ENCODE results near the gene TGM3. TPM values are rescaled to one million over a fixed set of nuclear protein-coding genes. Genes with fewer than 3 reads are reported as not detected.

TGM3 gene
- total RNA-seq, 2 experiments from 2014 or later = not detected

- ATAC-seq (no peak), DNase-seq (no peak)
- H3K27me3 Mint-ChIP-seq = peaks cover 26% of the 10 kb centered on the region
- no peak overlapping the region for H3K27ac Mint-ChIP-seq
- no peaks in the 10 kb centered on the region for H3K36me3 Mint-ChIP-seq
- no peak overlapping the region for H3K4me3 Mint-ChIP-seq
- H3K4me1 Mint-ChIP-seq = no peaks in the 10 kb centered on the region
- CTCF ChIA-PET = no interaction called here
- H3K9me3 Mint-ChIP-seq (ENCODE audit: low read depth) = no peaks in the 10 kb centered on the region
Measured at GRCh38 chr20:2326046-2326445, 30.2 kb downstream of the TGM3 start.

GRCh38 chr20:2327620-2328555 lies 32.1 kb downstream of the TGM3 start:
- Mint-ChIP-seq H3K27ac (no peak overlapping the region), H3K4me3 (no peak overlapping the region), H3K36me3 (no peaks in the 10 kb centered on the region), H3K4me1 (no peaks in the 10 kb centered on the region), H3K27me3 (peaks cover 21% of the 10 kb centered on the region), H3K9me3 (ENCODE audit: low read depth) (no peaks in the 10 kb centered on the region)
- DNase-seq (no peak), ATAC-seq (no peak)
- CTCF ChIA-PET = no interaction called here

GRCh38 chr20:2329286-2329685 lies 33.5 kb downstream of the TGM3 start:
- ATAC-seq = no peak
- DNase-seq = no peak
- Mint-ChIP-seq H3K27me3 (peaks cover 12% of the 10 kb centered on the region), H3K27ac (no peak overlapping the region), H3K4me3 (no peak overlapping the region), H3K36me3 (no peaks in the 10 kb centered on the region), H3K4me1 (no peaks in the 10 kb centered on the region), H3K9me3 (ENCODE audit: low read depth) (no peaks in the 10 kb centered on the region)
- CTCF ChIA-PET = no interaction called here

GRCh38 chr20:2330090-2330695 lies 34.4 kb downstream of the TGM3 start:
- Mint-ChIP-seq H3K4me3 (no peak overlapping the region), H3K4me1 (no peaks in the 10 kb centered on the region), H3K27me3 (peaks cover 4% of the 10 kb centered on the region), H3K27ac (no peak overlapping the region), H3K36me3 (no peaks in the 10 kb centered on the region), H3K9me3 (ENCODE audit: low read depth) (no peaks in the 10 kb centered on the region)
- CTCF ChIA-PET = no interaction called here
- ATAC-seq (no peak), DNase-seq (no peak)

GRCh38 chr20:2331106-2331505 lies 35.3 kb downstream of the TGM3 start:
- no peak overlapping the region for H3K27ac Mint-ChIP-seq
- H3K4me1 Mint-ChIP-seq = no peaks in the 10 kb centered on the region
- H3K4me3 Mint-ChIP-seq = no peak overlapping the region
- CTCF ChIA-PET = no interaction called here
- ATAC-seq = no peak
- peaks cover 3% of the 10 kb centered on the region for H3K27me3 Mint-ChIP-seq
- H3K9me3 Mint-ChIP-seq (ENCODE audit: low read depth) = no peaks in the 10 kb centered on the region
- no peak for DNase-seq
- no peaks in the 10 kb centered on the region for H3K36me3 Mint-ChIP-seq

- Mint-ChIP-seq H3K27me3 (peaks cover 3% of the 10 kb centered on the region), H3K4me1 (no peaks in the 10 kb centered on the region), H3K9me3 (ENCODE audit: low read depth) (no peaks in the 10 kb centered on the region), H3K4me3 (no peak overlapping the region), H3K27ac (no peak overlapping the region), H3K36me3 (no peaks in the 10 kb centered on the region)
- DNase-seq = no peak
- ATAC-seq = no peak
- CTCF ChIA-PET = interaction anchor here (0.8 kb wide), 1 partner anchor 125 kb away, joined by 3 read pairs; no protein-coding TSS in a partner anchor
Measured at GRCh38 chr20:2331901-2332565, 36.2 kb downstream of the TGM3 start.

- Mint-ChIP-seq H3K4me1 (no peaks in the 10 kb centered on the region), H3K27ac (no peak overlapping the region), H3K9me3 (ENCODE audit: low read depth) (no peaks in the 10 kb centered on the region), H3K36me3 (no peaks in the 10 kb centered on the region), H3K27me3 (peaks cover 5% of the 10 kb centered on the region), H3K4me3 (no peak overlapping the region)
- CTCF ChIA-PET = no interaction called here
- DNase-seq = no peak
- no peak for ATAC-seq
Measured at GRCh38 chr20:2332711-2333110, 36.9 kb downstream of the TGM3 start.

GRCh38 chr20:2333821-2334220 lies 38.0 kb downstream of the TGM3 start:
- DNase-seq (peak; percentile 30), ATAC-seq (no peak)
- peaks cover 9% of the 10 kb centered on the region for H3K27me3 Mint-ChIP-seq
- CTCF ChIA-PET = no interaction called here
- no peaks in the 10 kb centered on the region for H3K9me3 Mint-ChIP-seq (ENCODE audit: low read depth)
- no peaks in the 10 kb centered on the region for H3K36me3 Mint-ChIP-seq
- H3K4me1 Mint-ChIP-seq = no peaks in the 10 kb centered on the region
- H3K27ac Mint-ChIP-seq = no peak overlapping the region
- no peak overlapping the region for H3K4me3 Mint-ChIP-seq

GRCh38 chr20:2335096-2335870 lies 39.5 kb downstream of the TGM3 start:
- H3K4me3 Mint-ChIP-seq = no peak overlapping the region
- H3K27me3 Mint-ChIP-seq = peaks cover 11% of the 10 kb centered on the region
- H3K9me3 Mint-ChIP-seq (ENCODE audit: low read depth) = no peaks in the 10 kb centered on the region
- no peaks in the 10 kb centered on the region for H3K4me1 Mint-ChIP-seq
- H3K27ac Mint-ChIP-seq = no peak overlapping the region
- ATAC-seq = no peak
- CTCF ChIA-PET = no interaction called here
- H3K36me3 Mint-ChIP-seq = no peaks in the 10 kb centered on the region
- DNase-seq = no peak

- CTCF ChIA-PET = no interaction called here
- H3K27ac Mint-ChIP-seq = no peak overlapping the region
- no peaks in the 10 kb centered on the region for H3K36me3 Mint-ChIP-seq
- no peak overlapping the region for H3K4me3 Mint-ChIP-seq
- no peaks in the 10 kb centered on the region for H3K9me3 Mint-ChIP-seq (ENCODE audit: low read depth)
- H3K27me3 Mint-ChIP-seq = peaks cover 8% of the 10 kb centered on the region
- ATAC-seq = no peak
- DNase-seq = no peak
- H3K4me1 Mint-ChIP-seq = no peaks in the 10 kb centered on the region
Measured at GRCh38 chr20:2336471-2336870, 40.7 kb downstream of the TGM3 start.

GRCh38 chr20:2337142-2337541 lies 41.3 kb downstream of the TGM3 start:
- Mint-ChIP-seq H3K4me3 (no peak overlapping the region), H3K4me1 (no peaks in the 10 kb centered on the region), H3K27ac (no peak overlapping the region), H3K9me3 (ENCODE audit: low read depth) (no peaks in the 10 kb centered on the region), H3K27me3 (peaks cover 8% of the 10 kb centered on the region), H3K36me3 (no peaks in the 10 kb centered on the region)
- no peak for DNase-seq
- CTCF ChIA-PET = no interaction called here
- ATAC-seq = no peak

GRCh38 chr20:2338411-2339066 lies 42.7 kb downstream of the TGM3 start:
- CTCF ChIA-PET = no interaction called here

GRCh38 chr20:2340136-2340535 lies 44.3 kb downstream of the TGM3 start:
- Mint-ChIP-seq H3K4me3 (no peak overlapping the region), H3K36me3 (no peaks in the 10 kb centered on the region), H3K4me1 (no peaks in the 10 kb centered on the region), H3K9me3 (ENCODE audit: low read depth) (no peaks in the 10 kb centered on the region), H3K27me3 (peaks cover 8% of the 10 kb centered on the region), H3K27ac (no peak overlapping the region)
- CTCF ChIA-PET = interaction anchor here (1.5 kb wide), 1 partner anchor 133 kb away, joined by 6 read pairs; no protein-coding TSS in a partner anchor
- ATAC-seq = no peak
- no peak for DNase-seq

More at GRCh38 chr20:2338411-2339066, 42.7 kb downstream of the TGM3 start:
- Mint-ChIP-seq H3K9me3 (ENCODE audit: low read depth) (no peaks in the 10 kb centered on the region), H3K4me1 (no peaks in the 10 kb centered on the region), H3K4me3 (no peak overlapping the region), H3K27me3 (peaks cover 8% of the 10 kb centered on the region), H3K27ac (no peak overlapping the region), H3K36me3 (no peaks in the 10 kb centered on the region)
- DNase-seq (no peak), ATAC-seq (no peak)

Measured in activated CD8-positive, alpha-beta memory T cell treated with anti-CD3 and anti-CD28 coated beads, Interleukin-2, amount 10 ng/mL, durations not matched to agents 7 days and 5 days (primary cell).